ENCODE results near the gene PRXL2B. TPM values are rescaled to one million over a fixed set of nuclear protein-coding genes. Genes with fewer than 3 reads are reported as not detected.

PRXL2B gene, protein sequence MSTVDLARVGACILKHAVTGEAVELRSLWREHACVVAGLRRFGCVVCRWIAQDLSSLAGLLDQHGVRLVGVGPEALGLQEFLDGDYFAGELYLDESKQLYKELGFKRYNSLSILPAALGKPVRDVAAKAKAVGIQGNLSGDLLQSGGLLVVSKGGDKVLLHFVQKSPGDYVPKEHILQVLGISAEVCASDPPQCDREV
- polyA plus RNA-seq (2012; ENCODE audit: missing spikeins): 5.8 TPM

DNA sequence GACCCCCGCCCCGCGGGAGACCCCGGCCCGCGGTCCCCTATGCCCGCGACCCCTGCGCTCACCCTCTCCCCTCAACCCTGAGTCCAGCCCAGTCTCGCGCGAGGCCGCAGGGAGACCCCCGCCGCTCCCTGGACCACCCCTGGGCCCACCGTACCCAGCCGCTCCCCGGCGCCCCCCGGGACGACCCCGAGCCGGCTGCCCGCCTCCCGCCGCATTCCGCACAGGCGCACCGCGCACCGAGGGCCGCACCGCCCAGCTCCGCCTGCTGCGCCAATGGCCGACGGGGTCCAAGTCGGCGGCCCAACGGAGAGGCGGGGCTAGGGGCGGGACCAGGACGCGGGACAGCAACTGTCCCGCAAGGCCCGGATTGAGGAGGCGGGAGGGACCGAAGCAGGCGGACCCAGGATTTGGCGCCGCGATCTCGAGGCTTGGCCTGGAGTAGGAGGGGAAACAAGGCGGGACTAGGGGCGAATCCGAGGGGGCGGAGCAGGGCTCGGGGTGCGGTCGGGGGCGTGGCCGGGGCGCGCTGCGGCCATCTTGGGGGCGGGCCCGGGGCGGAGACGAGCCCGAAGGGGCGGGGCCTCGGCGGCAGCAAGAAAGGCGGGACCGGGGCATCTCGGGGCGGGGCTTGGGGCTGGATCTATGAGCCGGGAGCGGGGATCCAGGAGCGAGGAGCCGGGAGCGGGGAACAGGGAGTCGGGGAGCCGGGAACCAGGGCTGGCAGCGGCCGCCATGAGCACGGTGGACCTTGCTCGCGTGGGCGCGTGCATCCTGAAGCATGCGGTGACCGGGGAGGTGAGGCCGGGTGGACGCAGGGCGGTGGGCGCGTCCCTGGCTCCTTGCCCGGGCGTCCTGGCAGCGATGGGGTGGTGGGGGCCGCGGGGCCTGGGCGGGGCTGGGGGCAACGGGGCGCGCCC is at the start of gene PRXL2B:
TSS of gene PRXL2B (plus strand) at position 624 of the 917 bp plus-strand sequence. CDS start at position 733, 109 bp downstream.
- TF ChIP-seq TAF1 (IDR thresholded peaks at IDR 0.05; ENCODE audit: borderline replicate concordance, low read depth, low read length) (peak; percentile 50; the same call in 1 of the 2 replicates), POLR2AphosphoS5 (IDR thresholded peaks at IDR 0.05; ENCODE audit: low read depth, low read length) (no peak)
- DNase-seq (ENCODE audit: insufficient read length) (peak; percentile 98), FAIRE-seq (peak; percentile 99)

DNA sequence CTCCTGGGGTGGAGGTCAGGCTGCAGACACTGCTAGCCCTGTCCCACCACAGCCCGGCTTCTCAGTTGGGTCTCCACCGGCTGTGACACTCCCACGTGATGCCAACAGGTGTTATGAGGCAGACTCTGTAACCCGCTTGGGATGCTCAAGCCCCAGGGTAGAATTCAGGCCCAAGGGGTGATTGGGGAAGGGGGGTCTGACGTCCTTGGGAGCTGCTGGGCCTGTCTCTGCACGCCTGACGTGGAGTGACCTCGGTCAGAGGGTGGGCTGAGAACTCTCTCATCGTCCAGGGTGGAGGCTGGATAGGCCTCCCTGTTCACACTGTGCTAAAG is 48.8 kb upstream of the PRXL2B start:
- DNase-seq (ENCODE audit: insufficient read length) (no peak), FAIRE-seq (no peak)
- no peak for TF ChIP-seq TAF1 (IDR thresholded peaks at IDR 0.05; ENCODE audit: borderline replicate concordance, low read depth, low read length)
- no peak for TF ChIP-seq POLR2AphosphoS5 (IDR thresholded peaks at IDR 0.05; ENCODE audit: low read depth, low read length)
- no peak for TF ChIP-seq POLR2A (IDR thresholded peaks at IDR 0.05; ENCODE audit: low read depth, low read length)

DNA sequence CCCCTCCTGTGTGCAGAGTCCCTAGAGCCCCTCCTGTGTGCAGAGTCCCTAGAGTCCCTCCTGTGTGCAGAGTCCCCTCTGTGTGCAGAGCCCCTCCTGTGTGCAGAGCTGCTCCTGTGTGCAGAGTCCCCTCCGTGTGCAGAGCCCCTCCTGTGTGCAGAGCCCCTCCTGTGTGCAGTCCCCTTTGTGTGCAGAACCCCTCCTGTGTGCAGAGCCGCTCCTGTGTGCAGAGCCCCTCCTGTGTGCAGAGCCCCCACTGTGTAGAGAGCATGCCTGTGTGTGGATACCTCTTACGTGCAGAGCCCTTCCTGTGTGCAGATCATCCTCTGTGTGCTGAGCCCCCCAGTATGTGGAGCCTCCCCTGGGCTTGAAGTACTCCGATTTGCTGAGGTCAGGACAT is 48.2 kb upstream of the PRXL2B start:
- no peak for DNase-seq (ENCODE audit: insufficient read length)
- no peak for FAIRE-seq
- TF ChIP-seq POLR2A (IDR thresholded peaks at IDR 0.05; ENCODE audit: low read depth, low read length) (no peak), POLR2AphosphoS5 (IDR thresholded peaks at IDR 0.05; ENCODE audit: low read depth, low read length) (no peak), TAF1 (IDR thresholded peaks at IDR 0.05; ENCODE audit: borderline replicate concordance, low read depth, low read length) (no peak)

DNA sequence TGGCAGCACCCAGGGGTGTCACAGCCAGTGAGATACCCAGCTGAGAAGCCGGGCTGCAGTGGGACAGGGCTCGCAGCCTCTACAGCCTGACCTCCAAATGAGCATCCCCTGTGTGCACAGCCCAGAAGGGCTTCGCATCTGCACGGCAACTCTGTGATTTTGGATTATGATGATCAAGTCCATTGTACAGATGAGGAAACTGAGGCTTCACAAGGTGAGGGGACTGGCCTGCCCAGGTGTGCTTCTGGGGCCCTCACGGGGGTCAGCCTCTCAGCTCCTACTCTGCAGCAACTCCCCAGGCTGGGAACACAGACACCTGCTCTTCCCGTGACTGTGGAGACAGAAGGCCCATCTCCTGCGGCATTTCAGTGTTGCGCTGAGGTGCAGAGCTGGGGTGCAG is 47.7 kb upstream of the PRXL2B start:
- FAIRE-seq (no peak), DNase-seq (ENCODE audit: insufficient read length) (no peak)
- TF ChIP-seq POLR2AphosphoS5 (IDR thresholded peaks at IDR 0.05; ENCODE audit: low read depth, low read length) (no peak), POLR2A (IDR thresholded peaks at IDR 0.05; ENCODE audit: low read depth, low read length) (no peak)

DNA sequence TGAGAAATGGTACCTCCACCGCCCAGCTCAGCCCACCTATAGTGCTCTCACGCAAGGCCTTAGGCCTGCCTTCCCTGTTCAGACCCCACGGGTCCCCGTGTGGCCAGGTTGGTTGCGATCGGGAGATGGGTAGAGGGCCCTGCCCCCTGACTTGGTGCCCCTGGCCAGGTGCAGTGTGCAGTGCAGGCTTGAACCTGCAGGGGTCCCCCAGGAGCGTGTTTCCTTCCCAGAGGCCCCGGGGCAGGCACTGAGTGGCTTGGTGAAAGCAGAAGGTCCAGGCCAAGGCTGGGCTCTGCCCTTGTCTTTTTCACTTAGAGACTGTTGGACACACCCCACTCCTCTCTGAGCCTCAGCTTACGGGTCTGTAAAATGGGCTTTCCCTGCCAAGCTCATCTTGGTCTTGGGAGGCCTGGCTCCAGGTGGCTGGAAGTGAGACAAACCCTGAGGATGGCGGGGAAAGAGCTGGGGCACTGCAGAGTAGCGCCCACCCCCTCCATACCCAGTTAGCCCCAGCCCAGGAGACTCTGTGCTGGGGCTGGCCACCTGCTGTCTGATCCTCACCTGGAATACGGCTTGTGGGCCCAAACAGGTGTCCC is 47.2 kb upstream of the PRXL2B start:
- DNase-seq (ENCODE audit: insufficient read length) (no peak), FAIRE-seq (no peak)
- TF ChIP-seq POLR2AphosphoS5 (IDR thresholded peaks at IDR 0.05; ENCODE audit: low read depth, low read length) (no peak), POLR2A (IDR thresholded peaks at IDR 0.05; ENCODE audit: low read depth, low read length) (no peak), TAF1 (IDR thresholded peaks at IDR 0.05; ENCODE audit: borderline replicate concordance, low read depth, low read length) (no peak)

DNA sequence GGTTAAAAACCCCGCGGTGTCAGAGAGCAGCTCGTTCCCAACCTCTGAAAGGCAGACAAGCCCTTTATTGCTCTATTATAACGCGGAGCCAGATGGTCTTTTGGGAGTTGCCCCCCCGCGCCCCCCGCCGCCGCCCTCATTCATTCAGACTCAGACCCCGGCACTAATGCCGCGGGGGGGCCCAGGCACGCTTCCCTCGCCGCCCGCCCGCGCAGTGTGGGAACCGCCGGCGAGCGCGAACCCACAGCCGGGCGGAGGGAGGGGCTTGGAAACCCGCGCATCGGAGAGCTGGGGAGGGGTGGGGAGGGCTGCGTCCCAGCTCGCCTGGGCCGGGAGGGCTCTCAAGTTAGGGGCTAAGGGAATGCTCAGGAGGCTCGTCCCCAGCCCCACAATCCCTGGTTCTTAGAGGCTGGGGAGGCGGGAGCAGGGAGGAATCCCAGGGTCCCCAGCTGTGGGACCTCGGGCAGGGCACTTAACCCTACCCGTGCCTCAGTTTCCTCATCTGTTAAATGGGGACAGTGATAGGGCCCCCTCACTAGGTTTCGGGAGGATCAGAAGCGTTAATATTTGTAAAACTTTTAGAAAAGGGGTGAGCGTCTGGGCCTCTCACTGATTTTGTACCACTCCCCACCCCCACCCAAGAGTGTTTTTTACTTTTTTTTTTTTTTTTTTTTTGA is 45.6 kb upstream of the PRXL2B start:
- FAIRE-seq (no peak), DNase-seq (ENCODE audit: insufficient read length) (no peak)
- no peak for TF ChIP-seq POLR2A (IDR thresholded peaks at IDR 0.05; ENCODE audit: low read depth, low read length)
- no peak for TF ChIP-seq TAF1 (IDR thresholded peaks at IDR 0.05; ENCODE audit: borderline replicate concordance, low read depth, low read length)
- TF ChIP-seq POLR2AphosphoS5 (IDR thresholded peaks at IDR 0.05; ENCODE audit: low read depth, low read length): no peak

DNA sequence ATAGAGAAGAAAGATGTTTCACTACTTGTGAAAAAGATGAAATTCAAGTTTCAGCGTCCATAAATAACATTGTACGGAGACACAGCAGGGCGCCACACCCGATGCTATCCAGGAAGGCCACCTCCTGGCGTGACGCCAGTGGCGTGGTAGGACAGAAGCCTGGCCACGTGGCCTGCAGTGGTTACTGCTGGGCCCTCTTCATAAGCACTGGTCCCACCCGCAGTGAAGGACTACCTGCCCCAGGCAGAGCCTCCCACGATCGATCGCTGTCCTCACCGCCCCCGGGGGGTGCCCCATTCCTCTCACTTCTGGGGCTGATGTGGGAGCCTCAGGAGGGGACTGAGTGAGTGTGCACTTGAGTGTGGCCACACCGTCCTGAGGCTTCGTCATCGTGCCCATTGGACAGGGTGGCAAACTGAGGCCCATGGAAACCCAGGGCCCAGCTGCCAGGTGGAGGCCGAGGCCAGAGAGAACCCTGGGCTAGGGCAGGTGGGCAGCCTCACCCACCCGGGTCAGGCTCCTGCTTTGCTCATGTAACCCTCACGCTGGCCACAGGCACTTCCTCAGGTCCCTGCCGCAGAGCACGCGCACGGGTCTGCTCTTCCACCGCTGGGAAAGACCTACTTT is 44.8 kb upstream of the PRXL2B start:
- DNase-seq (ENCODE audit: insufficient read length) (no peak), FAIRE-seq (no peak)
- TF ChIP-seq POLR2AphosphoS5 (IDR thresholded peaks at IDR 0.05; ENCODE audit: low read depth, low read length): no peak
- no peak for TF ChIP-seq TAF1 (IDR thresholded peaks at IDR 0.05; ENCODE audit: borderline replicate concordance, low read depth, low read length)
- TF ChIP-seq POLR2A (IDR thresholded peaks at IDR 0.05; ENCODE audit: low read depth, low read length): no peak

DNA sequence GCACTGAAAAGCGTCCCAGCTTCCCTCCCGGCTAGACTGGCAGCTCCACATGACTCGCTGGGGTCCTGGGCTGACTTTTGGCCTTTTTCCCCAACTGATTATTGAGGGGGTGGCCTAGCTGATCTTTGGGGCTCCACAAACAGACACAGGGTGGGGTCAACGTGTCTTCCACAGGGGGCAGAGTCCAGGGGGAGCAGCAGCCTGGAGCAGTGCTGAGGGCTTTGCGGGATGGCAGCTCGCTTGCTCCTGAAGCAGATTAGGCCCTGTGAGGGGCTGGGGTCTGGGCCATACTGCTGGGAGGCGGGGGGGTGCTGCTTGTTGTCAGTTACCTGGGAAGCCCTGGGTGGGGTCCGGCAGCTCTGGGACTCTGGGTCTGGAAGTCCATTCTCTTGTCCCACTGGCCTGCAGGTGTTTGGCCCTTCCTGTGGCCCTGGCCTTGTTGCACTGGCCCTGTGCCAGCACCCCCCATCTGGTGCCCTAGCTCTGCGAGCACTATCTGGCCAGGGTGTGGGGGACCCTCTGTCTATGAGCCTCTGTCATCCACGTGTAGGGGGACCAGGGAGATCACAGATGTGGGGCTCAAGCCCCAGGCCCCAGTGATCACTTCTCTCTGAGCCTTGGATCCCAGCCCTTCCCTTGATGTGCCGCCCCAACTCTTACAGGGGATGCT is 44.2 kb upstream of the PRXL2B start:
- no peak for DNase-seq (ENCODE audit: insufficient read length)
- TF ChIP-seq POLR2AphosphoS5 (IDR thresholded peaks at IDR 0.05; ENCODE audit: low read depth, low read length): no peak
- no peak for TF ChIP-seq TAF1 (IDR thresholded peaks at IDR 0.05; ENCODE audit: borderline replicate concordance, low read depth, low read length)
- no peak for TF ChIP-seq POLR2A (IDR thresholded peaks at IDR 0.05; ENCODE audit: low read depth, low read length)
- no peak for FAIRE-seq

DNA sequence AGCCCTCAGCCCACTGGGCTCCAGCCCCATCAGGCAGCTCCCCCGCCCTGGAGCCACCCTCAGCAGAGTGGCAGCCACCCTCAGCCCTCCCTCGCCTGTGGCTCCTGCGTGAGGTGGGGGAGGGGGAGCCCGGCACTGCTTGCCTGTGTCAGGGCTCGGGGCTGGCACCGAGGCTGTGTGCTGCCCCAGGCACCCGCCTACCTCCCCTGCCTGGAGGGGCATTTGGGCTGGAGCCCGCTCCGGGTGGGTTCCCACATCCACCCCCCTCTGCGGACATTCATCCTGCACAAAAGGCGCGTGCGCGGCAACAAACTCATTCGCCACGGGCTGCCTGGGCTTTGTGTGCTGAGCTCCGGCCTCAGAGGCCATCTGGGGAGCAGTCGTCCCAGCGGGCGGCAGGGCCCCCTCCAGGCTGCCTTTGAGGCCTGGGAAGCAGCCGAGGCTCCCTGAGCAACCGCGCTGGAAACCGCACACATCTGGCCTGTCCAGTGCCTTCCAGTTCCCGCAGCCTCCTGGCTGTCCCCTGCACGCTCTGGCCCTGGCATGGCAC is 43.0 kb upstream of the PRXL2B start:
- no peak for TF ChIP-seq POLR2AphosphoS5 (IDR thresholded peaks at IDR 0.05; ENCODE audit: low read depth, low read length)
- no peak for TF ChIP-seq TAF1 (IDR thresholded peaks at IDR 0.05; ENCODE audit: borderline replicate concordance, low read depth, low read length)
- TF ChIP-seq POLR2A (IDR thresholded peaks at IDR 0.05; ENCODE audit: low read depth, low read length): no peak
- DNase-seq (ENCODE audit: insufficient read length) (no peak), FAIRE-seq (no peak)

DNA sequence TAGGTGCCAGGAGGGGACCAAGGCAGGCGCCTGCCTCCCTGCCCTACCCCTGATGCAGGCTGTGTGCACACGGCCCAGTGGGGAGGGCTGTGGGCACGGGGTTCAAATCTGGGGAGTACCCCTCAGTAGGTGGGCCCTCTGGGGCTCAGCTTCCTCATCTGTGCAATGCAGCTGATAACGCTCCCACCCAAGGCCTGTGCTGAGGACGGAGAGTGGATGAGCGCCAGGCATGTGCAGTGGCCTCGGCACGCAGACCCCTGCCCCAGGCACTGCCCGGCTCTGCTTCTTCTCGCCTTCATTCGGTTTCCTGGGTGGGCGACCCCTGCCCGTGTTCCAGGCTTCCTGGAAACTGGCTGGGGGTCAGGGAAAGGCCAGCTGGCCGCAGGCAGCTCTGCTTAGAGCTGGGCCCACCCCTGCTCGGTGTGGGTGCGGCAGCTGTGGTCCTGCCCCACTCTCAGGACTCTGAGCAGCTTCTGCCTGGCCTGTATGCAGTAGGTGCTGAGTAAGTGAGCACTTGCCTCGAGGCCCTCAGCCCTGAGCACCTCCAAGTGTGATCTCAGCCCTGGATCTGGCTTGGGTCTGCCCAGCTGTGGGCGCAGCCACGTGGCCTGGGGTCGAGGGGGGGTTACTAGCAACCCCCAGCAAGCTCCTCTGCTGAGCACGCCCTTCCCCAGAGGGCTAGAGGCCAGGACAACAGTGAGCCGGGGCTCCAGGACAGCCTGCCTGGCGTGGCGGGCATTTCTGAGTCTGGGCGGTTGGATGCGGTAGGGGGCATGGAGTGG is 42.3 kb upstream of the PRXL2B start:
- TF ChIP-seq TAF1 (IDR thresholded peaks at IDR 0.05; ENCODE audit: borderline replicate concordance, low read depth, low read length) (no peak), POLR2AphosphoS5 (IDR thresholded peaks at IDR 0.05; ENCODE audit: low read depth, low read length) (no peak)
- FAIRE-seq (no peak), DNase-seq (ENCODE audit: insufficient read length) (no peak)
